Right lobe of liver (tissue), 6 donors: ENCODE results near the gene RAP2C. TPM values are rescaled to one million over a fixed set of nuclear protein-coding genes. Genes with fewer than 3 reads are reported as not detected.

Source experiments
- ATAC-seq, 4 donors: fragments of 200-7000 bp; cut with Tn5 transposase; one replicate each; pipeline ENCODE4 v1.9.1; 2020; ENCODE audit warnings: mild to moderate bottlenecking in 4 of 4, moderate library complexity in 4 of 4
- DNase-seq, 3 donors: peaks; one replicate each; pipeline ENCODE4 v3.0.0-alpha.2; 2020
- H3K27ac ChIP-seq, 3 donors: fragments of 200-600 bp; one replicate each; pipeline ENCODE4 v1.8.0; 2022
- H3K27me3 ChIP-seq, 2 donors: fragments of 200-600 bp; one replicate each; pipeline ENCODE4 v1.8.0; 2022
- H3K36me3 ChIP-seq, 4 donors: fragments of 200-600 bp; sonication (generic) in 1 of 4; one replicate each; pipeline versions ENCODE4 v1.5.1 to v1.8.0; 2017 to 2022; ENCODE audit warnings: control low read depth in 1 of 4
- H3K4me1 ChIP-seq, 4 donors: fragments of 200-600 bp; sonication (generic) in 1 of 4; one replicate each; pipeline versions ENCODE4 v1.5.1 to v1.8.0; 2017 to 2022; ENCODE audit warnings: control low read depth in 1 of 4
- H3K4me3 ChIP-seq, 3 donors: fragments of 200-600 bp; one replicate each; pipeline ENCODE4 v1.8.0; 2022
- H3K9me3 ChIP-seq, 4 donors: fragments of 200-600 bp; sonication (generic) in 1 of 4; one replicate each; pipeline versions ENCODE4 v1.5.1 to v1.8.0; 2017 to 2022; ENCODE audit warnings: control low read depth in 1 of 4
- POLR2A ChIP-seq: fragments of 450-650 bp; IDR thresholded peaks from one replicate; pipeline ENCODE4 v1.6.1; 2017; ENCODE audit warnings: antibody characterized with exemption, mild to moderate bottlenecking
- WGBS: methylation state at CpG from one replicate; pipeline ENCODE4 v1.1.6; 2018; ENCODE audit warnings: low coverage, low lambda C conversion rate; ENCODE audit not compliant: insufficient coverage; ENCODE audit errors: missing lambda C conversion rate; 5-methylcytosine and 5-hydroxymethylcytosine counted together
- intact Hi-C, 2 donors: fragments of 100-400 bp; cut with DNase I; formaldehyde crosslinking; loops; one replicate each; pipeline versions ENCODE4 v1.11.2 to v1.14.1; 2022
- total RNA-seq, 6 experiments: library from RNA; depleted of rRNA in 2 of 6; stranded (reverse); fragments of >200 nt in 2 of 6; fragmentation: NEBNext Ultra II Directional in 3 of 6; extraction: Animal tissue kit (Norgen Biotek cat#: 25700) in 3 of 6; gene quantifications; one replicate each; pipeline versions ENCODE4 v1.1.0 to v1.2.4, GENCODE V29; 2016 to 2023
- TF ChIP-seq, protein P1 (sequence below), 4 donors: fragments of 200-600 bp in 3 of 4; fragments of 450-650 bp in 1 of 4; IDR thresholded peaks; one replicate each; pipeline versions ENCODE4 v1.5.1 to v1.8.0; 2016 to 2022; ENCODE audit warnings: antibody characterized with exemption in 4 of 4, mild to moderate bottlenecking in 2 of 4
- donor health status: DM: no; HTN: yes; CAD: no.
- donor health status: DM: no; HTN: no; CAD: no.
- donor health status: DM: no; HTN: no; CAD: no.
- donor health status: DM: no; HTN: yes; CAD: no.
- donor health status: DM: no; HTN: yes; CAD: no.

The RAP2C gene
- total RNA-seq, 6 experiments from 2014 or later = 18.9 to 26.6 (median 25.1) TPM

GRCh38 chrX:132217203-132218073 is 1.8 kb downstream of the RAP2C start:
- peak; percentile 66 to 76 (median 69) for DNase-seq
- Histone ChIP-seq H3K27me3 (no peaks in the 10 kb centered on the region), H3K9me3 (no peaks in the 10 kb centered on the region), H3K4me1 (peaks cover 0 to 12% (median 2%) of the 10 kb centered on the region in 4 donors), H3K27ac (peak overlapping the region; percentile 86 to 90 (median 89)), H3K36me3 (no peaks in the 10 kb centered on the region), H3K4me3 (peak overlapping the region; percentile 52 to 71 (median 71))
- intact Hi-C loops = no loop called here
- 23% methylated on average over 21 of the region's 74 CpGs for WGBS
- TF ChIP-seq, protein P1, sequence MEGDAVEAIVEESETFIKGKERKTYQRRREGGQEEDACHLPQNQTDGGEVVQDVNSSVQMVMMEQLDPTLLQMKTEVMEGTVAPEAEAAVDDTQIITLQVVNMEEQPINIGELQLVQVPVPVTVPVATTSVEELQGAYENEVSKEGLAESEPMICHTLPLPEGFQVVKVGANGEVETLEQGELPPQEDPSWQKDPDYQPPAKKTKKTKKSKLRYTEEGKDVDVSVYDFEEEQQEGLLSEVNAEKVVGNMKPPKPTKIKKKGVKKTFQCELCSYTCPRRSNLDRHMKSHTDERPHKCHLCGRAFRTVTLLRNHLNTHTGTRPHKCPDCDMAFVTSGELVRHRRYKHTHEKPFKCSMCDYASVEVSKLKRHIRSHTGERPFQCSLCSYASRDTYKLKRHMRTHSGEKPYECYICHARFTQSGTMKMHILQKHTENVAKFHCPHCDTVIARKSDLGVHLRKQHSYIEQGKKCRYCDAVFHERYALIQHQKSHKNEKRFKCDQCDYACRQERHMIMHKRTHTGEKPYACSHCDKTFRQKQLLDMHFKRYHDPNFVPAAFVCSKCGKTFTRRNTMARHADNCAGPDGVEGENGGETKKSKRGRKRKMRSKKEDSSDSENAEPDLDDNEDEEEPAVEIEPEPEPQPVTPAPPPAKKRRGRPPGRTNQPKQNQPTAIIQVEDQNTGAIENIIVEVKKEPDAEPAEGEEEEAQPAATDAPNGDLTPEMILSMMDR (IDR thresholded peaks at IDR 0.05) = no peak
- TF ChIP-seq POLR2A = peak; percentile 43
- peak; percentile 60 to 69 (median 66) for ATAC-seq

GRCh38 chrX:132216806-132217202 is 2.4 kb downstream of the RAP2C start:
- intact Hi-C loops = no loop called here
- no peak for ATAC-seq
- Histone ChIP-seq H3K27ac (peak overlapping the region; percentile 86 to 90 (median 89)), H3K36me3 (no peaks in the 10 kb centered on the region), H3K27me3 (no peaks in the 10 kb centered on the region), H3K4me1 (peaks cover 0 to 13% (median 0%) of the 10 kb centered on the region in 4 donors), H3K9me3 (no peaks in the 10 kb centered on the region), H3K4me3 (peak overlapping the region; percentile 52 to 71 (median 71))
- TF ChIP-seq, protein P1 (IDR thresholded peaks at IDR 0.05) = no peak
- TF ChIP-seq POLR2A = no peak
- no peak for DNase-seq
- 27% methylated on average over 7 of the region's 11 CpGs for WGBS

- Histone ChIP-seq H3K4me3 (peak overlapping the region; percentile 52 to 71 (median 71)), H3K36me3 (no peaks in the 10 kb centered on the region), H3K4me1 (peaks cover 0 to 13% (median 0%) of the 10 kb centered on the region in 4 donors), H3K27ac (no peak overlapping the region), H3K9me3 (no peaks in the 10 kb centered on the region), H3K27me3 (no peaks in the 10 kb centered on the region)
- no peak for DNase-seq
- no peak for TF ChIP-seq POLR2A
- TF ChIP-seq, protein P1 (IDR thresholded peaks at IDR 0.05) = no peak
- intact Hi-C loops = no loop called here
- no peak for ATAC-seq
- 13% methylated on average over 8 of the region's 8 CpGs for WGBS
Measured at GRCh38 chrX:132216283-132216682, 3.0 kb downstream of the RAP2C start.

DNA sequence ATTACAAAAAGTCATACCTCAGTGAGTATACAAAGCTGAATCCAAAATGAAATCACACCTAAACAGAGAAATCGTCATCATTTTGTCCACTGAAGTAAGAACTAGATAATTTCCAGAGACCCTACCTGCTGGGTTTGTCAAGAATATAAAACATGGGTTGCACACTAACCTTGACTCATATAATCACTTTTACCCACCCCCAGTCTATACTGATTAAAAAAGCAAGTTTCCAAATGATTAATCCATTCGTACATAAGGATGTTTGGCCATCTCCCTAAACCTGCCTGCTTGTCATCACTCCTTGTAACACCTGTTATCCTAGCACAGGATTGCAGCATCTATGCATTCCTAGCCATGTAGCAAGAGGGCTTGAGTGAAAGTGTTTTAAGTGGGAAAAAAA is 4.7 kb downstream of the RAP2C start:
- WGBS = 56% methylated on average over 2 of the region's 2 CpGs
- DNase-seq (no peak), ATAC-seq (no peak)
- Histone ChIP-seq H3K9me3 (no peaks in the 10 kb centered on the region), H3K4me1 (peaks cover 0 to 16% (median 0%) of the 10 kb centered on the region in 4 donors), H3K27ac (no peak overlapping the region), H3K4me3 (no peak overlapping the region), H3K36me3 (no peaks in the 10 kb centered on the region), H3K27me3 (no peaks in the 10 kb centered on the region)
- TF ChIP-seq, protein P1 (IDR thresholded peaks at IDR 0.05) = no peak
- TF ChIP-seq POLR2A = no peak
- intact Hi-C loops = no loop called here
